22Rv1 (cell line): ENCODE measurements around the gene CRISP3.

Experiments used
- ZFX ChIP-seq: fragments of 450-650 bp; IDR thresholded peaks from 2 replicates; pipeline ENCODE4 v1.6.1; 2017; ENCODE audit warnings: antibody characterized with exemption, borderline replicate concordance
- TF ChIP-seq, protein P1 (sequence below): fragments of 450-650 bp; IDR thresholded peaks from 2 replicates; pipeline ENCODE4 v1.5.1; 2017; ENCODE audit warnings: mild to moderate bottlenecking

DNA sequence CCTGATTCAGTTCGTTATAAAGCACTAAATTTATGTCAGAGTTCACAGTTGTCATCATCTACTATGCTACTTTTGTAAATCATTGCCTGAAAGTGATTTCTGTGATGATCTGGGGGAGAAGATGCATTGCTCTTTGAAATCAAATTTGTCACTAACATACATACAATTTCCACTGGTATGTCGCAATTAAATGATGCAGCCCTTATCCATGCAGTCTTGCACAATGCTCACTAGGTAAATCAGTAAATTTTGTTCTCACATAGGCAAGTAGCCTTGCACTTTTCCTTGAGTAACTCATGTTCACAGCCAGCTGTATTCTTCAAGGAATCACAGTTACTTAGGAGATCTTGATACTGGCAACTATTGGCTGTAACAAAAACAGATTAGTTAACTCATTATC, 51.7 kb downstream of the CRISP3 start:
- TF ChIP-seq, protein P1, sequence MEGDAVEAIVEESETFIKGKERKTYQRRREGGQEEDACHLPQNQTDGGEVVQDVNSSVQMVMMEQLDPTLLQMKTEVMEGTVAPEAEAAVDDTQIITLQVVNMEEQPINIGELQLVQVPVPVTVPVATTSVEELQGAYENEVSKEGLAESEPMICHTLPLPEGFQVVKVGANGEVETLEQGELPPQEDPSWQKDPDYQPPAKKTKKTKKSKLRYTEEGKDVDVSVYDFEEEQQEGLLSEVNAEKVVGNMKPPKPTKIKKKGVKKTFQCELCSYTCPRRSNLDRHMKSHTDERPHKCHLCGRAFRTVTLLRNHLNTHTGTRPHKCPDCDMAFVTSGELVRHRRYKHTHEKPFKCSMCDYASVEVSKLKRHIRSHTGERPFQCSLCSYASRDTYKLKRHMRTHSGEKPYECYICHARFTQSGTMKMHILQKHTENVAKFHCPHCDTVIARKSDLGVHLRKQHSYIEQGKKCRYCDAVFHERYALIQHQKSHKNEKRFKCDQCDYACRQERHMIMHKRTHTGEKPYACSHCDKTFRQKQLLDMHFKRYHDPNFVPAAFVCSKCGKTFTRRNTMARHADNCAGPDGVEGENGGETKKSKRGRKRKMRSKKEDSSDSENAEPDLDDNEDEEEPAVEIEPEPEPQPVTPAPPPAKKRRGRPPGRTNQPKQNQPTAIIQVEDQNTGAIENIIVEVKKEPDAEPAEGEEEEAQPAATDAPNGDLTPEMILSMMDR: no peak
- no peak for TF ChIP-seq ZFX
